ENCODE measurements around the gene FBXL7.

Gene FBXL7

GRCh38 chr5:15544039-15544438 is 44.1 kb downstream of the FBXL7 start:
- DNase-seq (ENCODE audit: low read depth): no peak

- no peak for DNase-seq (ENCODE audit: low read depth)
Measured at GRCh38 chr5:15545082-15545481, 45.1 kb downstream of the FBXL7 start.

GRCh38 chr5:15547261-15547839 is 47.4 kb downstream of the FBXL7 start:
- DNase-seq (ENCODE audit: low read depth): no peak

GRCh38 chr5:15549961-15550360 is 50.0 kb downstream of the FBXL7 start:
- no peak for DNase-seq (ENCODE audit: low read depth)

- DNase-seq (ENCODE audit: low read depth): no peak
Measured at GRCh38 chr5:15550502-15551112, 50.6 kb downstream of the FBXL7 start.

GRCh38 chr5:15551113-15551504 is 51.1 kb downstream of the FBXL7 start:
- no peak for DNase-seq (ENCODE audit: low read depth)

- no peak for DNase-seq (ENCODE audit: low read depth)
Measured at GRCh38 chr5:15554542-15554941, 54.6 kb downstream of the FBXL7 start.

GRCh38 chr5:15555176-15555575 is 55.2 kb downstream of the FBXL7 start:
- no peak for DNase-seq (ENCODE audit: low read depth)

GRCh38 chr5:15558240-15558639 is 58.3 kb downstream of the FBXL7 start:
- DNase-seq (ENCODE audit: low read depth): no peak

GRCh38 chr5:15558681-15559080 is 58.7 kb downstream of the FBXL7 start:
- DNase-seq (ENCODE audit: low read depth): no peak

- DNase-seq (ENCODE audit: low read depth): no peak
Measured at GRCh38 chr5:15560421-15560820, 60.4 kb downstream of the FBXL7 start.

GRCh38 chr5:15564523-15564922 is 64.5 kb downstream of the FBXL7 start:
- no peak for DNase-seq (ENCODE audit: low read depth)

GRCh38 chr5:15564957-15565356 is 65.0 kb downstream of the FBXL7 start:
- DNase-seq (ENCODE audit: low read depth): no peak

GRCh38 chr5:15566306-15566705 is 66.3 kb downstream of the FBXL7 start:
- no peak for DNase-seq (ENCODE audit: low read depth)

GRCh38 chr5:15566789-15567188 is 66.8 kb downstream of the FBXL7 start:
- no peak for DNase-seq (ENCODE audit: low read depth)

- no peak for DNase-seq (ENCODE audit: low read depth)
Measured at GRCh38 chr5:15570491-15570890, 70.5 kb downstream of the FBXL7 start.

- no peak for DNase-seq (ENCODE audit: low read depth)
Measured at GRCh38 chr5:15571081-15571480, 71.1 kb downstream of the FBXL7 start.

- DNase-seq (ENCODE audit: low read depth): no peak
Measured at GRCh38 chr5:15571618-15572017, 71.6 kb downstream of the FBXL7 start.

- no peak for DNase-seq (ENCODE audit: low read depth)
Measured at GRCh38 chr5:15573590-15573989, 73.6 kb downstream of the FBXL7 start.

GRCh38 chr5:15574128-15574527 is 74.1 kb downstream of the FBXL7 start:
- no peak for DNase-seq (ENCODE audit: low read depth)

- no peak for DNase-seq (ENCODE audit: low read depth)
Measured at GRCh38 chr5:15574806-15575325, 74.9 kb downstream of the FBXL7 start.

- DNase-seq (ENCODE audit: low read depth): no peak
Measured at GRCh38 chr5:15575666-15576065, 75.7 kb downstream of the FBXL7 start.

GRCh38 chr5:15577132-15577531 is 77.2 kb downstream of the FBXL7 start:
- no peak for DNase-seq (ENCODE audit: low read depth)

- DNase-seq (ENCODE audit: low read depth): no peak
Measured at GRCh38 chr5:15577831-15578230, 77.9 kb downstream of the FBXL7 start.

Data from stimulated activated CD8-positive, alpha-beta memory T cell treated with anti-CD3 and anti-CD28 coated beads, Interleukin-15, amount 100 ng/mL, for 24 hours (primary cell).